ENCODE measurements around the gene KIFC3. TPM values are rescaled to one million over a fixed set of nuclear protein-coding genes. Genes with fewer than 3 reads are reported as not detected.

Gene KIFC3
- total RNA-seq, 2 donors from 2014 or later, result 3.8 to 5.7 TPM

GRCh38 chr16:57823836-57824235 is 21.5 kb upstream of the KIFC3 start:
- Histone ChIP-seq H3K9me3 (no peaks in the 10 kb centered on the region), H3K9ac (ENCODE audit: low read depth in 2 of 2, low read length in 2 of 2) (no peak overlapping the region), H3K27me3 (no peaks in the 10 kb centered on the region), H3K27ac (no peak overlapping the region), H3K4me3 (no peak overlapping the region), H3K4me1 (no peaks in the 10 kb centered on the region), H3K36me3 (no peaks in the 10 kb centered on the region)
- DNase-seq, result no peak
- TF ChIP-seq CTCF (IDR thresholded peaks at IDR 0.05), result no peak
- intact Hi-C loops (cut with DNase I), result no loop called here

- intact Hi-C loops (cut with DNase I), result no loop called here
- Histone ChIP-seq H3K27ac (no peak overlapping the region), H3K4me1 (no peaks in the 10 kb centered on the region), H3K4me3 (no peak overlapping the region), H3K9ac (ENCODE audit: low read depth in 2 of 2, low read length in 2 of 2) (no peak overlapping the region), H3K36me3 (no peaks in the 10 kb centered on the region), H3K9me3 (no peaks in the 10 kb centered on the region), H3K27me3 (no peaks in the 10 kb centered on the region)
- TF ChIP-seq CTCF (IDR thresholded peaks at IDR 0.05), result no peak
- no peak for DNase-seq
Observed at GRCh38 chr16:57822856-57823255, 20.6 kb upstream of the KIFC3 start.

- Histone ChIP-seq H3K9me3 (no peaks in the 10 kb centered on the region), H3K36me3 (no peaks in the 10 kb centered on the region), H3K4me1 (no peaks in the 10 kb centered on the region), H3K27ac (no peak overlapping the region), H3K4me3 (no peak overlapping the region), H3K9ac (ENCODE audit: low read depth in 2 of 2, low read length in 2 of 2) (no peak overlapping the region), H3K27me3 (no peaks in the 10 kb centered on the region)
- DNase-seq, result no peak
- intact Hi-C loops (cut with DNase I), result no loop called here
- TF ChIP-seq CTCF (IDR thresholded peaks at IDR 0.05), result no peak
Observed at GRCh38 chr16:57822018-57822553, 19.8 kb upstream of the KIFC3 start.

GRCh38 chr16:57821149-57821971 is 19.1 kb upstream of the KIFC3 start:
- H3K27ac ChIP-seq, result no peak overlapping the region
- H3K36me3 ChIP-seq, result no peaks in the 10 kb centered on the region
- no peaks in the 10 kb centered on the region for H3K4me1 ChIP-seq
- no peak for DNase-seq
- no peaks in the 10 kb centered on the region for H3K27me3 ChIP-seq
- H3K9me3 ChIP-seq, result no peaks in the 10 kb centered on the region
- intact Hi-C loops (cut with DNase I), result no loop called here
- no peak for TF ChIP-seq CTCF (IDR thresholded peaks at IDR 0.05)
- no peak overlapping the region for H3K9ac ChIP-seq (ENCODE audit: low read depth in 2 of 2, low read length in 2 of 2)
- no peak overlapping the region for H3K4me3 ChIP-seq

- no peak for DNase-seq
- H3K4me1 ChIP-seq, result no peaks in the 10 kb centered on the region
- intact Hi-C loops (cut with DNase I), result no loop called here
- H3K9ac ChIP-seq (ENCODE audit: low read depth in 2 of 2, low read length in 2 of 2), result no peak overlapping the region
- no peak for TF ChIP-seq CTCF (IDR thresholded peaks at IDR 0.05)
- no peaks in the 10 kb centered on the region for H3K36me3 ChIP-seq
- H3K27me3 ChIP-seq, result no peaks in the 10 kb centered on the region
- H3K9me3 ChIP-seq, result no peaks in the 10 kb centered on the region
- H3K27ac ChIP-seq, result no peak overlapping the region
- H3K4me3 ChIP-seq, result no peak overlapping the region
Observed at GRCh38 chr16:57818377-57819064, 16.2 kb upstream of the KIFC3 start.

Measured in colonic mucosa (tissue), 4 donors.